T1000 (cell line): ENCODE data around the gene STIM2.
"Not testable (repeated sequence)": the region's sequence is repeated elsewhere in the genome, so short reads cannot be mapped to it uniquely, and the experiment has no call there.

ENCODE experiments used
- DNase-seq: peaks from one replicate; lab custom pipeline; 2025; ENCODE audit warnings: mixed read lengths; lab: John Stamatoyannopoulos, UW

Gene STIM2

GRCh38 chr4:26867914-26868684 lies 7.5 kb downstream of the STIM2 start:
- DNase-seq: no peak

GRCh38 chr4:26870576-26871262 lies 10.1 kb downstream of the STIM2 start:
- DNase-seq: no peak

GRCh38 chr4:26871611-26872010 lies 11.0 kb downstream of the STIM2 start:
- DNase-seq: no peak

GRCh38 chr4:26873391-26874026 lies 12.9 kb downstream of the STIM2 start:
- no peak for DNase-seq

- DNase-seq: no peak
Measured at GRCh38 chr4:26874110-26874509, 13.5 kb downstream of the STIM2 start.

GRCh38 chr4:26877406-26877805 lies 16.8 kb downstream of the STIM2 start:
- no peak for DNase-seq

- DNase-seq: no peak
Measured at GRCh38 chr4:26877961-26878360, 17.3 kb downstream of the STIM2 start.

GRCh38 chr4:26878794-26879391 lies 18.3 kb downstream of the STIM2 start:
- DNase-seq: no peak

GRCh38 chr4:26879805-26880204 lies 19.2 kb downstream of the STIM2 start:
- no peak for DNase-seq

- DNase-seq: no peak
Measured at GRCh38 chr4:26884026-26884425, 23.4 kb downstream of the STIM2 start.

- no peak for DNase-seq
Measured at GRCh38 chr4:26884486-26884988, 23.9 kb downstream of the STIM2 start.

- DNase-seq: no peak
Measured at GRCh38 chr4:26885912-26886274, 25.3 kb downstream of the STIM2 start.

- DNase-seq: no peak
Measured at GRCh38 chr4:26887143-26887542, 26.5 kb downstream of the STIM2 start.

GRCh38 chr4:26887809-26888208 lies 27.2 kb downstream of the STIM2 start:
- DNase-seq: no peak

- DNase-seq: no peak
Measured at GRCh38 chr4:26889356-26889755, 28.7 kb downstream of the STIM2 start.

GRCh38 chr4:26891054-26891453 lies 30.4 kb downstream of the STIM2 start:
- DNase-seq: no peak

GRCh38 chr4:26891867-26892266 lies 31.2 kb downstream of the STIM2 start:
- no peak for DNase-seq

GRCh38 chr4:26892480-26893150 lies 32.0 kb downstream of the STIM2 start:
- no peak for DNase-seq

- DNase-seq: no peak
Measured at GRCh38 chr4:26893491-26893890, 32.9 kb downstream of the STIM2 start.

- not testable (repeated sequence) for DNase-seq
Measured at GRCh38 chr4:26894881-26895280, 34.2 kb downstream of the STIM2 start.

GRCh38 chr4:26896636-26897035 lies 36.0 kb downstream of the STIM2 start:
- DNase-seq: no peak

- no peak for DNase-seq
Measured at GRCh38 chr4:26899991-26900390, 39.4 kb downstream of the STIM2 start.
